Measurements from ENCODE around the gene BCL7C. TPM values are rescaled to one million over a fixed set of nuclear protein-coding genes. Genes with fewer than 3 reads are reported as not detected.

The BCL7C gene
- total RNA-seq, 1 donor from 2014 or later = 34.2 TPM

- Mint-ChIP-seq H3K9me3 (ENCODE audit: low read depth) (no peaks in the 10 kb centered on the region), H3K36me3 (ENCODE audit: insufficient read depth) (peaks cover 2% of the 10 kb centered on the region), H3K27me3 (no peaks in the 10 kb centered on the region), H3K27ac (peak overlapping the region; percentile 30), H3K4me3 (ENCODE audit: low read depth) (peak overlapping the region; percentile 79), H3K4me1 (ENCODE audit: low read depth) (peaks cover 8% of the 10 kb centered on the region)
- no peak for TF ChIP-seq CTCF (IDR thresholded peaks at IDR 0.05; ENCODE audit: unreplicated experiment)
- no peak for DNase-seq (ENCODE audit: low spot score, unreplicated experiment)
Observed at GRCh38 chr16:30924913-30925631, 31.2 kb upstream of the BCL7C start.

- H3K27ac Mint-ChIP-seq = peak overlapping the region; percentile 30
- no peak for DNase-seq (ENCODE audit: low spot score, unreplicated experiment)
- no peak for TF ChIP-seq CTCF (IDR thresholded peaks at IDR 0.05; ENCODE audit: unreplicated experiment)
Observed at GRCh38 chr16:30924076-30924912, 30.4 kb upstream of the BCL7C start.

GRCh38 chr16:30923554-30924075, 29.7 kb upstream of the BCL7C start, which contains the start of gene FBXL19:
TSS of gene FBXL19 (plus strand) at chr16:30923572. CDS start at chr16:30925755, 2,183 bp downstream.
- Mint-ChIP-seq H3K36me3 (ENCODE audit: insufficient read depth) (peaks cover 2% of the 10 kb centered on the region), H3K9me3 (ENCODE audit: low read depth) (no peaks in the 10 kb centered on the region), H3K27me3 (no peaks in the 10 kb centered on the region), H3K27ac (peak within 1 kb of the TSS; percentile 100), H3K4me1 (ENCODE audit: low read depth) (peaks cover 8% of the 10 kb centered on the region), H3K4me3 (ENCODE audit: low read depth) (peak within 1 kb of the TSS; percentile 97)
- TF ChIP-seq CTCF (IDR thresholded peaks at IDR 0.05; ENCODE audit: unreplicated experiment) = no peak
- DNase-seq (ENCODE audit: low spot score, unreplicated experiment) = peak; percentile 50

More at GRCh38 chr16:30924076-30924912, 30.4 kb upstream of the BCL7C start:
- H3K4me3 Mint-ChIP-seq (ENCODE audit: low read depth) = peak overlapping the region; percentile 79
- H3K36me3 Mint-ChIP-seq (ENCODE audit: insufficient read depth) = peaks cover 2% of the 10 kb centered on the region
- H3K9me3 Mint-ChIP-seq (ENCODE audit: low read depth) = no peaks in the 10 kb centered on the region
- H3K4me1 Mint-ChIP-seq (ENCODE audit: low read depth) = peaks cover 8% of the 10 kb centered on the region
- H3K27me3 Mint-ChIP-seq = no peaks in the 10 kb centered on the region

- H3K9me3 Mint-ChIP-seq (ENCODE audit: low read depth) = no peaks in the 10 kb centered on the region
- H3K36me3 Mint-ChIP-seq (ENCODE audit: insufficient read depth) = peaks cover 2% of the 10 kb centered on the region
- H3K4me3 Mint-ChIP-seq (ENCODE audit: low read depth) = peak overlapping the region; percentile 97
Observed at GRCh38 chr16:30922960-30923535, 29.2 kb upstream of the BCL7C start.

More at GRCh38 chr16:30922960-30923535, 29.2 kb upstream of the BCL7C start:
- peak; percentile 96 for DNase-seq (ENCODE audit: low spot score, unreplicated experiment)
- H3K4me1 Mint-ChIP-seq (ENCODE audit: low read depth) = peaks cover 8% of the 10 kb centered on the region
- TF ChIP-seq CTCF (IDR thresholded peaks at IDR 0.05; ENCODE audit: unreplicated experiment) = no peak
- peak overlapping the region; percentile 100 for H3K27ac Mint-ChIP-seq
- no peaks in the 10 kb centered on the region for H3K27me3 Mint-ChIP-seq
